Right lobe of liver (tissue), 6 donors: Measurements from ENCODE around the gene DSCAML1. TPM values are rescaled to one million over a fixed set of nuclear protein-coding genes. Genes with fewer than 3 reads are reported as not detected.

ENCODE experiments used
- ATAC-seq, 4 donors: fragments of 200-7000 bp; cut with Tn5 transposase; one replicate each; pipeline ENCODE4 v1.9.1; 2020; ENCODE audit warnings: mild to moderate bottlenecking in 4 of 4, moderate library complexity in 4 of 4
- DNase-seq, 3 donors: peaks; one replicate each; pipeline ENCODE4 v3.0.0-alpha.2; 2020
- H3K27ac ChIP-seq, 3 donors: fragments of 200-600 bp; one replicate each; pipeline ENCODE4 v1.8.0; 2022
- H3K27me3 ChIP-seq, 2 donors: fragments of 200-600 bp; one replicate each; pipeline ENCODE4 v1.8.0; 2022
- H3K36me3 ChIP-seq, 4 donors: fragments of 200-600 bp; sonication (generic) in 1 of 4; one replicate each; pipeline versions ENCODE4 v1.5.1 to v1.8.0; 2017 to 2022; ENCODE audit warnings: control low read depth in 1 of 4
- H3K4me1 ChIP-seq, 4 donors: fragments of 200-600 bp; sonication (generic) in 1 of 4; one replicate each; pipeline versions ENCODE4 v1.5.1 to v1.8.0; 2017 to 2022; ENCODE audit warnings: control low read depth in 1 of 4
- H3K4me3 ChIP-seq, 3 donors: fragments of 200-600 bp; one replicate each; pipeline ENCODE4 v1.8.0; 2022
- H3K9me3 ChIP-seq, 4 donors: fragments of 200-600 bp; sonication (generic) in 1 of 4; one replicate each; pipeline versions ENCODE4 v1.5.1 to v1.8.0; 2017 to 2022; ENCODE audit warnings: control low read depth in 1 of 4
- POLR2A ChIP-seq: fragments of 450-650 bp; IDR thresholded peaks from one replicate; pipeline ENCODE4 v1.6.1; 2017; ENCODE audit warnings: antibody characterized with exemption, mild to moderate bottlenecking
- WGBS: methylation state at CpG from one replicate; pipeline ENCODE4 v1.1.6; 2018; ENCODE audit warnings: low coverage, low lambda C conversion rate; ENCODE audit not compliant: insufficient coverage; ENCODE audit errors: missing lambda C conversion rate; 5-methylcytosine and 5-hydroxymethylcytosine counted together
- intact Hi-C, 2 donors: fragments of 100-400 bp; cut with DNase I; formaldehyde crosslinking; loops; one replicate each; pipeline versions ENCODE4 v1.11.2 to v1.14.1; 2022
- total RNA-seq, 6 experiments: library from RNA; depleted of rRNA in 2 of 6; stranded (reverse); fragments of >200 nt in 2 of 6; fragmentation: NEBNext Ultra II Directional in 3 of 6; extraction: Animal tissue kit (Norgen Biotek cat#: 25700) in 3 of 6; gene quantifications; one replicate each; pipeline versions ENCODE4 v1.1.0 to v1.2.4, GENCODE V29; 2016 to 2023
- TF ChIP-seq, protein P1 (sequence below), 4 donors: fragments of 200-600 bp in 3 of 4; fragments of 450-650 bp in 1 of 4; IDR thresholded peaks; one replicate each; pipeline versions ENCODE4 v1.5.1 to v1.8.0; 2016 to 2022; ENCODE audit warnings: antibody characterized with exemption in 4 of 4, mild to moderate bottlenecking in 2 of 4
- donor health status: DM: no; HTN: yes; CAD: no.
- donor health status: DM: no; HTN: no; CAD: no.
- donor health status: DM: no; HTN: no; CAD: no.
- donor health status: DM: no; HTN: yes; CAD: no.
- donor health status: DM: no; HTN: yes; CAD: no.

Gene DSCAML1
- total RNA-seq, 6 experiments from 2014 or later = 0.06 to 0.92 (median 0.22) TPM; not detected in 1

- 24% methylated on average over 9 of the region's 10 CpGs for WGBS
- intact Hi-C loops = no loop called here
- Histone ChIP-seq H3K4me3 (no peak overlapping the region), H3K4me1 (no peaks in the 10 kb centered on the region), H3K9me3 (no peaks in the 10 kb centered on the region), H3K27ac (no peak overlapping the region), H3K36me3 (no peaks in the 10 kb centered on the region), H3K27me3 (no peaks in the 10 kb centered on the region)
- TF ChIP-seq, protein P1, sequence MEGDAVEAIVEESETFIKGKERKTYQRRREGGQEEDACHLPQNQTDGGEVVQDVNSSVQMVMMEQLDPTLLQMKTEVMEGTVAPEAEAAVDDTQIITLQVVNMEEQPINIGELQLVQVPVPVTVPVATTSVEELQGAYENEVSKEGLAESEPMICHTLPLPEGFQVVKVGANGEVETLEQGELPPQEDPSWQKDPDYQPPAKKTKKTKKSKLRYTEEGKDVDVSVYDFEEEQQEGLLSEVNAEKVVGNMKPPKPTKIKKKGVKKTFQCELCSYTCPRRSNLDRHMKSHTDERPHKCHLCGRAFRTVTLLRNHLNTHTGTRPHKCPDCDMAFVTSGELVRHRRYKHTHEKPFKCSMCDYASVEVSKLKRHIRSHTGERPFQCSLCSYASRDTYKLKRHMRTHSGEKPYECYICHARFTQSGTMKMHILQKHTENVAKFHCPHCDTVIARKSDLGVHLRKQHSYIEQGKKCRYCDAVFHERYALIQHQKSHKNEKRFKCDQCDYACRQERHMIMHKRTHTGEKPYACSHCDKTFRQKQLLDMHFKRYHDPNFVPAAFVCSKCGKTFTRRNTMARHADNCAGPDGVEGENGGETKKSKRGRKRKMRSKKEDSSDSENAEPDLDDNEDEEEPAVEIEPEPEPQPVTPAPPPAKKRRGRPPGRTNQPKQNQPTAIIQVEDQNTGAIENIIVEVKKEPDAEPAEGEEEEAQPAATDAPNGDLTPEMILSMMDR (IDR thresholded peaks at IDR 0.05) = no peak
- TF ChIP-seq POLR2A = no peak
- ATAC-seq = no peak
- no peak for DNase-seq
These were observed 29.2 kb upstream of the DSCAML1 start for GRCh38 chr11:117826190-117826570.

GRCh38 chr11:117825538-117826189 is 28.6 kb upstream of the DSCAML1 start:
- intact Hi-C loops = no loop called here
- no peaks in the 10 kb centered on the region for H3K4me1 ChIP-seq

DNA sequence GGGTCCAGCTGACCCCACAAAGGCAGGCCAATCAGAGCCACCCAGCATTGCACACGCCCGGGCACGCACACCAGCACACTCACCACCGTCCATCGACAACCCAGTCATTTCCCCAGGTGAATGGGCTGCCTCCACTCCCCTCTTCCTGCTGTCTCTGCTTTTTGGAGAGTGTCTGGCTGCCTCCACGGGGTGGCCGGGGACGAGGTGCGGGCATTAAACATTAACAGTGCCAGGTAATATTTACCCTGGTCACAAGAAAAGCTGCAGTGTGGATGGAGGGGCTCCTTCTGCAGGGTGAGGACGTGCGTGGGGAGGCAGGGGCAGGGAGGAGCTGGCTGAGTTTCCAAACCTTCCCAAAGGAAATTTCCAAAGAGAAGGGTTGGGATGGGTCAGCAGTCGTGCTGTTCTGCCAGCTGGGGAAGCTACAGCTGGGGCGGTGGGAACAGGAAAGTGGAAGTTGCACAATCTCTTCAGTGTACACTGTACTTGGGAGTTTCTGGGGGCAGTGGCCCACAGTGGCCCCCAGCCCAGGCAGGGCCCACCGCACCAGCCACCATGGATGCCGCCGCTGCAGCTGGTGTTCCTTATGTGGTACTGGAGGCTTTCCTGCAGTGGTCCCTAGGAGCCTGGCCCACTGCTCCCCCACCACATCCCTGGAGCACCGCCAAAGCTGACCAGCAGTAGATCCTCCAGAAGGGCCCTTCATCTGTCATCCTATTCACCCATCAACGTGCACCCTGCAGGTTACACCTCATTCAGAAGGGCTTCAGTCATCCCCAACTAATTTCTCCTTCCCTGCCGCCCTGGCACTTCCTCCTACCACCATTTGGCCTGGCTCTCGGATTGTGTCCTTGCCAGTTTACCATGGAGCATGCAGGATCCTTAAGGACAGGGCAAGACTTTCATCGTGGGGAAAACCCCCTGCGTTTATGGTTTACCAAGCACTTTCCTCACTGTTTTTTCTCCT is 27.8 kb upstream of the DSCAML1 start, which contains the start of gene FXYD2:
Gene FXYD2, minus strand, starts transcription at position 174 of the 967 bp plus-strand sequence. Its CDS starts 66 bp downstream, at position 108.
- DNase-seq (peak in 2 of 3 donors; percentile 55 to 57), ATAC-seq (peak; percentile 44 to 53 (median 51))
- 14% methylated on average over 17 of the region's 22 CpGs for WGBS
- H3K4me3 ChIP-seq = peak within 1 kb of the TSS in 1 of 3 donors; percentile 6
- no peaks in the 10 kb centered on the region for H3K9me3 ChIP-seq
- no peak for TF ChIP-seq POLR2A
- TF ChIP-seq, protein P1 (IDR thresholded peaks at IDR 0.05) = no peak
- H3K27ac ChIP-seq = peak within 1 kb of the TSS; percentile 36 to 70 (median 45)
- no peaks in the 10 kb centered on the region for H3K27me3 ChIP-seq
- no peaks in the 10 kb centered on the region for H3K4me1 ChIP-seq
- H3K36me3 ChIP-seq = no peaks in the 10 kb centered on the region
- intact Hi-C loops = no loop called here

More at GRCh38 chr11:117825538-117826189, 28.6 kb upstream of the DSCAML1 start:
- Histone ChIP-seq H3K27ac (peak overlapping the region in 1 of 3 donors; percentile 33), H3K27me3 (no peaks in the 10 kb centered on the region), H3K36me3 (no peaks in the 10 kb centered on the region), H3K9me3 (no peaks in the 10 kb centered on the region), H3K4me3 (no peak overlapping the region)
- 63% methylated on average over 4 of the region's 8 CpGs for WGBS
- no peak for ATAC-seq
- DNase-seq = peak in 1 of 3 donors; percentile 37
- TF ChIP-seq POLR2A = no peak

DNA sequence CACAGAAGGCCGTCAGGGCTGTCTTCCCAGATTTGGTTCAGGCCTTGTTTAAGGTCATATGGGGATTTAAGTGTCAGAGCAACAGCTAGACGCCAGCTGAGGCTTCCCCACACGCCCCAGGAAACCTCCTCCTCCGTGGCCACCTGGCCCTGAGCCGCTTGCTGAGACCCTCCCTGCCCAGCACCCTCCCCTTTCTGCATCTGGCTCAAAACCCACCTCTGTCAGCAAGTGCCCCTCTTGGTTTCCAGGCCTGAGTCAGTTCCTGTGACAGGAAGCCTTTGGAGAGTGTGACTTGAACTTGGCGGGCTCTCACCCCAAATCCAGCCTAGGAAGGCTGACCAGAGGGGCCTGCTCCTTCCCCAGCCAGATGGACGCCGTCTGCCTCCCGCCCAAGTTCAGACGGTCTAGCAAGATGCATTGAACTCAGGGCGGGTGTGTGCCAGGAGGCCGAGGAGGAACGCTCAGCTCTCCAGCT is 27.0 kb upstream of the DSCAML1 start:
- peak; percentile 55 to 68 (median 62) for ATAC-seq
- no peak for TF ChIP-seq POLR2A
- TF ChIP-seq, protein P1 (IDR thresholded peaks at IDR 0.05) = no peak
- peak; percentile 54 to 63 (median 63) for DNase-seq
- WGBS = 0% methylated on average over 1 of the region's 13 CpGs
- Histone ChIP-seq H3K9me3 (no peaks in the 10 kb centered on the region), H3K4me1 (no peaks in the 10 kb centered on the region), H3K27ac (peak overlapping the region; percentile 36 to 70 (median 45)), H3K36me3 (no peaks in the 10 kb centered on the region), H3K4me3 (peak overlapping the region in 1 of 3 donors; percentile 6), H3K27me3 (no peaks in the 10 kb centered on the region)
- intact Hi-C loops = no loop called here
